GM21390 (cell line): ENCODE results near the gene SGMS1.
"Not testable (repeated sequence)": the region's sequence is repeated elsewhere in the genome, so short reads cannot be mapped to it uniquely, and the experiment has no call there.

Experiments used
- ATAC-seq: cut with Tn5 transposase; IDR thresholded peaks from one replicate; pipeline ENCODE4 v1.9.1; 2021; ENCODE audit not compliant: unreplicated experiment

The SGMS1 gene

DNA sequence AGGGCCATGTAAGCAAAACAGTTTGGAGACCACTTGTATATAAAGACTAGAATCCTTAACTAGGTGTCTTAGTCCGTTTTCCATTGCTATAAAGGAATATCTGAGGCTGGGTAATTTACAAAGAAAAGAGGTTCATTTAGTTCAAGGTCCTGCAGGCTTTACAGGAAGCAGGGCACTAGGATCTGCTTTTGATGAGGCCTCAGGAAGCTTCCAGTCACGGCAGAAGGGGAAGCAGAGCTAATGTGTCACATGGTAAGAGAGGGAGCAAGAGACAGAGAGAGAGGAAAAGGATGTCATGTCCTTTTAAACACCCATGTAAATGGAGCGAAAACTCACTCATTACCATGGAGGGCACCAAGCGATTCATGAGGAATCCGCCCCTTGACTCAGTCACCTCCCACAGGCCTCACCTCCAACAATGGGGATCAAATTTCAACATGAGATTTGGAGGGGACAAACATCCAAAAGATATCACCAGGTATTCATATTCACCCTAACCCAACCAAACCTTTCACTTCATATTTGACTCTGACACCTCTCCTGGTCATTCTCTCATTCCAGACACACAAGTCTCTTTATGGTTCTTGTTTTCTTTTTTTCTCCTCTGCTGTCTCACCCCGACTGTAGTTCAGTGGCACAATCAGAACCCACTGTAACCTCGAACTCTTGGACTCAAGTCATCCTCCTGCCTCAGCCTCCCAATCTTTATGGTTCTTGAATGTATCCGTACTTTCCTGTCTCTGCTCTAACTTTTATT, 342.4 kb downstream of the SGMS1 start:
- ATAC-seq: no peak

- no peak for ATAC-seq
Measured at GRCh38 chr10:50280049-50280841, 343.5 kb downstream of the SGMS1 start.

DNA sequence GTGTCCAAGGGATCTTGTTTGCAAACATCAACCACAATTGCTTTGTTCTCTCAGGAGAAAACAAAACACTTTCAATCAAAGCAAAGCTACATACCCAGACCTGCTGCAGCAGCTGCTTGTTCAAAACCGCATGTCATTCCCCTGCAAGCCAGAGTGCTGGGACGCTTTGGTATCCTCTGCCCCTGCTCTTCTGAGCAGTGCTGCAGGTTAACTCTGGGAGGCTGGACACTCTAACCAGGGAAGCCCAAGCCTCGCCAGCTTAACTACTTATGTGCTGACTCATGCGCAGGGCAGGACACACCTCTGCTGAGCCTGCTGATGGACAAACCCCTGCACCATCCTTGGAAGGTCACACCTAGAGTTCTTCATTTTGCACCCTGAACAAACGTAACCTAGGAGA, 344.3 kb downstream of the SGMS1 start:
- ATAC-seq: no peak

DNA sequence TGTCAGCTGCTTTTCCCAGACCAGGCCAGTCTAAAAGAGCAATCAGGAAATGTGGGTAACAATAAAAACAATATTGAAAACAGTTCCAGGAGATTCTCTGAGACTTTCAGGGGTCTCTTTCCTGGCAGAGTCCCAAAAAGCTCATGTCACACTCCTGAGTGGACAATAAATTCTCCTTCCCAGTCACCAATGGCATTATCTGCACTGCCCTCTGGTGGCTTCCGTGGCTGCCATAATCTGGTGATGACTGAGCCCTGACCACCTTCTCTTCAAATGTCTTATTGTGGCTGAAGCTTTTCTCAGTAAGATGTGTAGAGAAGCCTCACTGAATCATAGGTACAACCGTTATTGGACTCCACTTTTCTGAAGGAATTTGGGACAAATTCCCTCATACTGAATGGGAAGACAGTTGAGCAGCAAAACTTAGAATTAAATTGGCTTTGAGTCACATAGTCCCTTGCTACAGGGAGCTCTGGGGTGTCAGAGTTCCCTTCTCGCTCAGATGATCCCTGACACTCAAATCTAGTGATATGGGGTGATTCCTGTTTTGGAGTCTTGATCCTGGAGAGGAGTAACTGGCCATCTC, 348.0 kb downstream of the SGMS1 start:
- ATAC-seq: peak; percentile 70

DNA sequence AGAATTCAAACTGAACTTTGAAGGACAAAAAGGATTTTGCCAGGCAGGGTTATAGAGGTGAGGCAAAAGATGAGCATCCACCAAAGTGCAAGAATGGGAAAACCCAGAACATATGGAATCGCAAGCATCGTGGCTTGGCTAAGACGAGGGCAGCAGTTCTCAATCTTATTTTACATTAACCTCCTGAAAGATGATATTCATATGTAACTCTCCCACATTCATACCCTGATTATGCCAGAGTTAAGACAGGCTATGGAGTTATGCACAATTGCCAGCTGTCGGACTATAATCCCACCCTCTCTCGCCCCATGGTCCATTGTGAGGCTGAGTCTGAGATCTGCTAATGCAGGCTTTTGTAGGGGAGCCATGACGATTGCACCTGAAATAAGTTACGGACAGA, 351.2 kb downstream of the SGMS1 start:
- ATAC-seq: no peak

GRCh38 chr10:50271564-50272250, 352.0 kb downstream of the SGMS1 start:
- ATAC-seq: no peak

DNA sequence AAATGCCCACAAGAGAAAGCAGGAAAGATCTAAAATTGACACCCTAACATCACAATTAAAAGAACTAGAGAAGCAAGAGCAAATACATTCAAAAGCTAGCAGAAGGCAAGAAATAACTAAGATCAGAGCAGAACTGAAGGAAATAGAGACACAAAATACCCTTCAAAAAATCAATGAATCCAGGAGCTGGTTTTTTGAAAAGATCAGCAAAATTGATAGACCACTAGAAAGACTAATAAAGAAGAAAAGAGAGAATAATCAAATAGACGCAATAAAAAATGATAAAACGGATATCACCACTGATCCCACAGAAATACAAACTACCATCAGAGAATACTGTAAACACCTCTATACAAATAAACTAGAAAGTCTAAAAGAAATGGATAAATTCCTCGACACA, 355.9 kb downstream of the SGMS1 start:
- ATAC-seq: not testable (repeated sequence)

DNA sequence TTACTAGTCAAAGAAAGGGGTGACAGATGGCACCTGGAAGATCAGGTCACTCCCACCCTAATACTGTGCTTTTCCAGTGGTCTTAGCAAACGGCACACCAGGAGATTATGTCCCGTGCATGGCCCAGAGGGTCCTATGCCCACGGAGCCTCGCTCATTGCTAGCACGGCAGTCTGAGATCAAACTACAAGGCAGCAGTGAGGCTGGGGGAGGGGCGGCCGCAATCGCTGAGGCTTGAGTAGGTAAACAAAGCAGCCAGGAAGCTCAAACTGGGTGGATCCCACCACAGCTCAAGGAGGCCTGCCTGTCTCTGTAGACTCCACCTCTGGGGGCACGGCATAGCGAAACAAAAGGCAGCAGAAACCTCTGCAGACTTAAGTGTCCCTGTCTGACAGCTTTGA, 361.1 kb downstream of the SGMS1 start:
- not testable (repeated sequence) for ATAC-seq

DNA sequence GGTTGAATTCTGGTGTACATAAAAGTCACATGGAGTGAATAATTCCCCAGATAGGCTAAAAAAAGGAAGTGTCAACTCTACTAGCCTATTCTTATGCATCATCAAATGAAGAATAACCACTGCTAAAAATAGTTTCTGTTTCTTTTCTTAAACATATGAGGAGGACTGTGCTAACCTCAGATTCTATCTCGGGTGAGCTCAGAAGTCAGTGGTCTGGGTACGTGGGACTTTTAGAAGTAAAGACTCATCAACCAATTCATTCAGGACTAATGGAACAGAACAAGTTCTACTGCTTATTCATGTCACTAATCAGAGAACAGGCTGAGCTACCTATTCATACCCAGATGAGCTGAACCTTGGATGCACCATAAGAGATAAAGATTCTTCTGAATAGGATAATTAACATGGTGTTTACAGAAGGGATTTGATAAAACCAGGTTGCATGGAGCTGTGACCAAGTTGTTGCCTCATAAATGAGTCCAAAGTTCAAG, 362.9 kb downstream of the SGMS1 start:
- ATAC-seq: peak; percentile 98
